ENCODE data around the gene PPP2R3C. TPM values are rescaled to one million over a fixed set of nuclear protein-coding genes. Genes with fewer than 3 reads are reported as not detected.

PPP2R3C gene
- total and polyA plus RNA-seq, 2 of the 13 experiments (the other 11 are each of a cell fraction or from before 2014, with no cell fraction given): 63.4 to 102 TPM

DNA sequence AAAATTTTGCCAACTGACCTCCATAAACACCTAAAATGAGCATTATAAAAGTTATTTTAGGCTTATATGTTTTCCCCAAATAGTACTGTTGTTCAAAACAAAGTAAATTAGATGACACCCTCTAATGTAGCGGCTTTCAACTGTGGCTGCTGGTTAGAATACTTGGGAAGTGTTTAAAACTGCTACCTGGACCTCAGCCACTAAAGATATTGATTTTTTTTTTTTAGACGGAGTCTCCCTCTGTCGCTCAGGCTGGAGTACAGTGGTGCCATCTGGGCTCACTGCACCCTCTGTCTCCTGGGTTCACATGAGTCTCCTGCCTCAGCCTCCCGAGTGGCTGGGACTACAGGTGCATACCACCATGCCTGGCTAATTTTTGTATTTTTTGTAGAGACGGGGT is 16.8 kb upstream of the PPP2R3C start:
- Histone ChIP-seq H3K27ac (ENCODE audit: extremely low read length, insufficient read depth, low read length) (no peak overlapping the region), H3K36me3 (replicated peaks in 1 of 2; ENCODE audit: control insufficient read depth in 1 of 2, insufficient read depth in 2 of 2, low read length in 2 of 2) (peaks cover 21 to 45% of the 10 kb centered on the region in 2 experiments), H3K4me1 (ENCODE audit: insufficient read depth, low read length) (peaks cover 2% of the 10 kb centered on the region), H3K79me2 (ENCODE audit: insufficient read depth, low read length) (peaks cover 12% of the 10 kb centered on the region), H3K9ac (ENCODE audit: insufficient read depth, low read depth, low read length) (no peak overlapping the region), H2AFZ (ENCODE audit: low read length) (no peak overlapping the region), H3K9me3 (ENCODE audit: low read length) (no peaks in the 10 kb centered on the region), H3K27me3 (ENCODE audit: control insufficient read depth in 1 of 2, insufficient read depth in 2 of 2, low read length in 2 of 2) (no peaks in the 10 kb centered on the region), H4K20me1 (ENCODE audit: insufficient read depth, low read length) (peaks cover 3% of the 10 kb centered on the region; the same call in 1 of the 2 replicates), H3K4me3 (replicated peaks in 1 of 3; ENCODE audit: insufficient read depth in 1 of 3, low read depth in 2 of 3, low read length in 3 of 3) (no peak overlapping the region), H3K4me2 (ENCODE audit: low read depth, low read length) (no peak overlapping the region)
- no peak for FAIRE-seq
- in situ Hi-C loops (cut with HindIII; ENCODE audit: extremely low pct_ligation_motif_present, low pct_unique_long_range_greater_than_20kb): loop anchor here (25.0 kb wide), 1 partner anchor 674 kb away; the partner anchor contains the start of gene RALGAPA1
- CTCF ChIA-PET (ENCODE audit: low intra/inter-chr PET ratio, low total read pairs): no interaction called here
- WGBS (ENCODE audit: low lambda C conversion rate): 82% methylated on average over 5 of the region's 5 CpGs
- no TSS peak for BruUV-seq (replicated peaks)
- POLR2A ChIA-PET: no interaction called here
- intact Hi-C loops (cut with micrococcal nuclease; ENCODE audit: unreplicated experiment): no loop called here
- TF ChIP-seq, protein P1, sequence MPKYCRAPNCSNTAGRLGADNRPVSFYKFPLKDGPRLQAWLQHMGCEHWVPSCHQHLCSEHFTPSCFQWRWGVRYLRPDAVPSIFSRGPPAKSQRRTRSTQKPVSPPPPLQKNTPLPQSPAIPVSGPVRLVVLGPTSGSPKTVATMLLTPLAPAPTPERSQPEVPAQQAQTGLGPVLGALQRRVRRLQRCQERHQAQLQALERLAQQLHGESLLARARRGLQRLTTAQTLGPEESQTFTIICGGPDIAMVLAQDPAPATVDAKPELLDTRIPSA (CRISPR knock-in tag; IDR thresholded peaks at IDR 0.05; ENCODE audit: borderline replicate concordance): no peak
- peak; percentile 50; the same call in 1 of the 2 replicates for TF ChIP-seq ONECUT2 (CRISPR knock-in tag; IDR thresholded peaks at IDR 0.05)
- ATAC-seq: no peak
- no peak for DNase-seq (ENCODE audit: low spot score)

DNA sequence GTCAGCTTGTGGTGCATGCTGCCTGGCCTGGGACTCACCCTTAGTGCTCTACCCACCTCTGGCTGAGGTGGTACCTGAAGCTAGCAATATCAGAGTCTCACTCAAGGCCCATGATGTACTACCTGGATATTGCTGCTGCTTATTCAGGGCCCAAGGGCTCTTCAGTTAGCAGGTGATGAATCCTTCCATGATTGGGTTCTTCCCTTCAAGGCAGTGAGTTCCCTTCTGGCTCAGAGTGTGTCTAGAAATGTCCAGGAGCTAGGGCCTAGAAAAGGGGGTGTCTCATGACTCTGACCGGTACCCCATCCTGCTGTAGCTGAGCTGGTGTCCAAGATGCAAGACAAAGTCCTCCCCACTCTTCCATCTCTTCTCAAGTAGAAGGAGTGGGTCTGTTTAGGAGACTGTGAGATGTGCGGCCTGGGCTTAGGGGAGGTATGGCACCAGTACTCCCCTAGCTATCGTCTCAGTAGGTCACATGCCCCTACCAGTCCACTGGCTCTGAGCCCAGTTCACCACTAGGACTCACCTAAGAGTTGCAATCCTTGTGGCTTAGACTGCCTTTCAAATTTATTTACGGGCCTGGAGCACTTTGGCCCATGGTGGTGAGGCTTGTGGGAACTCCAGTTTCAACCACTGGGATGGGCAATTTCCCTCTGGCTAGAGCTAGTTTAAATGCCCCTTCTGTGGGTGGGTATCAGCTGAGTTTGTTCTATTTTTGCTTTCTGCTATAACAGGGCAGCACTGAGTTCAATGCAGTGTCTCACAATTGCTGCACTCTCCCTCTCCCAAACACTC is 12.7 kb upstream of the PPP2R3C start:
- no peak overlapping the region for H2AFZ ChIP-seq (ENCODE audit: low read length)
- peak; percentile 33 for ATAC-seq
- ChIA-PET POLR2A (interaction anchor here (0.7 to 2.7 kb wide), 3 partner anchors 9 to 269 kb away, joined by 3 to 6 read pairs (median 5); partner anchors contain the start of gene PPP2R3C), CTCF (ENCODE audit: low intra/inter-chr PET ratio, low total read pairs) (interaction anchor here (1.8 kb wide), 1 partner anchor 278 kb away, joined by 4 read pairs; no protein-coding TSS in a partner anchor)
- in situ Hi-C loops (cut with HindIII; ENCODE audit: extremely low pct_ligation_motif_present, low pct_unique_long_range_greater_than_20kb): loop anchor here (25.0 kb wide), 1 partner anchor 678 kb away; the partner anchor contains the start of gene RALGAPA1
- peaks cover 12% of the 10 kb centered on the region for H3K79me2 ChIP-seq (ENCODE audit: insufficient read depth, low read length)
- intact Hi-C loops (cut with micrococcal nuclease; ENCODE audit: unreplicated experiment): no loop called here
- H3K9me3 ChIP-seq (ENCODE audit: low read length): no peaks in the 10 kb centered on the region
- no peaks in the 10 kb centered on the region for H3K4me1 ChIP-seq (ENCODE audit: insufficient read depth, low read length)
- no peaks in the 10 kb centered on the region for H3K27me3 ChIP-seq (ENCODE audit: control insufficient read depth in 1 of 2, insufficient read depth in 2 of 2, low read length in 2 of 2)
- H4K20me1 ChIP-seq (ENCODE audit: insufficient read depth, low read length): no peaks in the 10 kb centered on the region
- peaks cover 19 to 40% of the 10 kb centered on the region in 2 experiments for H3K36me3 ChIP-seq (replicated peaks in 1 of 2; ENCODE audit: control insufficient read depth in 1 of 2, insufficient read depth in 2 of 2, low read length in 2 of 2)
- no peak for FAIRE-seq
- DNase-seq (ENCODE audit: low spot score): no peak
- H3K9ac ChIP-seq (ENCODE audit: insufficient read depth, low read depth, low read length): no peak overlapping the region
- BruUV-seq (replicated peaks): no TSS peak
- H3K27ac ChIP-seq (ENCODE audit: extremely low read length, insufficient read depth, low read length): no peak overlapping the region
- no peak overlapping the region for H3K4me3 ChIP-seq (replicated peaks in 1 of 3; ENCODE audit: insufficient read depth in 1 of 3, low read depth in 2 of 3, low read length in 3 of 3)
- 95% methylated on average over 4 of the region's 4 CpGs for WGBS (ENCODE audit: low lambda C conversion rate)
- H3K4me2 ChIP-seq (ENCODE audit: low read depth, low read length): no peak overlapping the region
- TF ChIP-seq ZNF775 (CRISPR knock-in tag; IDR thresholded peaks at IDR 0.05; ENCODE audit: borderline replicate concordance): no peak
- TF ChIP-seq, protein P2, sequence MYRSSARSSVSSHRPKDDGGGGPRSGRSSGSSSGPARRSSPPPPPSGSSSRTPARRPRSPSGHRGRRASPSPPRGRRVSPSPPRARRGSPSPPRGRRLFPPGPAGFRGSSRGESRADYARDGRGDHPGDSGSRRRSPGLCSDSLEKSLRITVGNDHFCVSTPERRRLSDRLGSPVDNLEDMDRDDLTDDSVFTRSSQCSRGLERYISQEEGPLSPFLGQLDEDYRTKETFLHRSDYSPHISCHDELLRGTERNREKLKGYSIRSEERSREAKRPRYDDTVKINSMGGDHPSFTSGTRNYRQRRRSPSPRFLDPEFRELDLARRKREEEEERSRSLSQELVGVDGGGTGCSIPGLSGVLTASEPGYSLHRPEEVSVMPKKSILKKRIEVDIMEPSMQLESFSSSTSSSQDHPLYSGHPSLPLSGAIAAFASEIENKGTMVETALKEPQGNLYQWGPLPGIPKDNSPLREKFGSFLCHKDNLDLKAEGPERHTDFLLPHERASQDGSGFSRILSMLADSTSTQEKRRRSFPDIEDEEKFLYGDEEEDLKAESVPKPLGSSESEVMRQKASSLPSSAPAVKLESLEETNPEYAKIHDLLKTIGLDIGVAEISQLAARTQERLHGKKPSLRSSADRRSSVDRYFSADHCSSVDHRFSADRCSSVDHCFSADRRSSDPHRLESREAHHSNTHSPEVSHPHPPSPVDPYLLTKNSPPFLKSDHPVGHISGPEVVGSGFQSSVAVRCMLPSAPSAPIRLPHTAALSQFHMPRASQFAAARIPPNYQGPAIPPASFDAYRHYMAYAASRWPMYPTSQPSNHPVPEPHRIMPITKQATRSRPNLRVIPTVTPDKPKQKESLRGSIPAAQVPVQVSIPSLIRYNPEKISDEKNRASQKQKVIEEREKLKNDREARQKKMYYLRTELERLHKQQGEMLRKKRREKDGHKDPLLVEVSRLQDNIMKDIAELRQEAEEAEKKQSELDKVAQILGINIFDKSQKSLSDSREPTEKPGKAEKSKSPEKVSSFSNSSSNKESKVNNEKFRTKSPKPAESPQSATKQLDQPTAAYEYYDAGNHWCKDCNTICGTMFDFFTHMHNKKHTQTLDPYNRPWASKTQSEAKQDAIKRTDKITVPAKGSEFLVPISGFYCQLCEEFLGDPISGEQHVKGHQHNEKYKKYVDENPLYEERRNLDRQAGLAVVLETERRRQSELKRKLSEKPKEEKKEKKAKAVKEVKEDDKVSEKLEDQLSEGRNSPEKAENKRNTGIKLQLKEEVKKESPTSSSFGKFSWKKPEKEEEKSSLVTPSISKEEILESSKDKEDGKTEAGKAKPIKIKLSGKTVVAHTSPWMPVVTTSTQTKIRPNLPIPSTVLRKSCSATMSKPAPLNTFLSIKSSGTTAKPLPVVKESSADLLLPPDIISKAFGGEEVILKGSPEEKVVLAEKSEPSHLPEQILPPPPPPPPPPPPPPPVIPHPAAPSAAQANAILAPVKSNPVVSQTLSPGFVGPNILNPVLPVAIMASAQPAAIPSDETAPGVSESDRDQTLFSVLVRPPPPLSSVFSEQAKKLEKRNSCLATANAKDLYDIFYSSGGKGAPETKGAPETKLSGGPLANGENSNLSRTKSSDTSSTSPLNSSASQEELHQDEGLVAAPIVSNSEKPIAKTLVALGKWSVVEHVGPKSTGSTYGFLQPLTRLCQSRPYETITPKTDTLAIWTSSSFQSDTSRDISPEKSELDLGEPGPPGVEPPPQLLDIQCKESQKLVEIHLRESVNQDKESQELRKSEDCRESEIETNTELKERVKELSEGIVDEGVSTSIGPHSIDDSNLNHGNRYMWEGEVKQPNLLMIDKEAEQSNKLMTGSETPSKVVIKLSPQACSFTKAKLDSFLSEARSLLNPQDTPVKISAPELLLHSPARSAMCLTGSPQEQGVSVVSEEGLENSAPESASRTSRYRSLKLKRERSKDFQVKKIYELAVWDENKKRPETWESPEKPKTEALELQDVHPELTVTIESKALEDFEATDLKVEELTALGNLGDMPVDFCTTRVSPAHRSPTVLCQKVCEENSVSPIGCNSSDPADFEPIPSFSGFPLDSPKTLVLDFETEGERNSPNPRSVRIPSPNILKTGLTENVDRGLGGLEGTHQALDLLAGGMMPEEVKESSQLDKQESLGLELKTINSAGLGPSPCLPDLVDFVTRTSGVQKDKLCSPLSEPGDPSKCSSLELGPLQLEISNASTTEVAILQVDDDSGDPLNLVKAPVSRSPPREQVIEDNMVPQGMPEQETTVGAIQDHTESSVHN (CRISPR knock-in tag; IDR thresholded peaks at IDR 0.05): no peak; the same call in 1 of the 2 replicates
- TF ChIP-seq CEBPB (IDR thresholded peaks at IDR 0.05; ENCODE audit: borderline replicate concordance, low read depth, low read length): no peak
- no peak for TF ChIP-seq REPIN1 (CRISPR knock-in tag; IDR thresholded peaks at IDR 0.05; ENCODE audit: borderline replicate concordance, low read depth)
- TF ChIP-seq SP4 (CRISPR knock-in tag; IDR thresholded peaks at IDR 0.05): 0 out of 2 replicates have a peak, but pooled peaks have one; percentile 20
